K562 (cell line): ENCODE data around the gene ZCCHC14. TPM values are rescaled to one million over a fixed set of nuclear protein-coding genes. Genes with fewer than 3 reads are reported as not detected.
A peak's percentile ranks its signal among the peaks of the same experiment; 100 is the strongest.

Experiments
- ATAC-seq: fragments of 200-7000 bp; cut with Tn5 transposase; 3 replicates; pipeline ENCODE4 v1.9.1; 2020; ENCODE audit warnings: moderate library complexity
- BruUV-seq: library from RNA; stranded (reverse); fragments of 400-500 nt; replicated peaks from 2 replicates; lab custom pipeline; 2021; lab: Mats Ljungman, UMichigan
- CTCF ChIA-PET: fragments of 300-600 bp; formaldehyde crosslinking; extraction: SDS; loops from one replicate; lab custom pipeline; 2021; ENCODE audit warnings: low intra/inter-chr PET ratio; lab: Yijun Ruan, JAX
- POLR2A ChIA-PET: fragments of 300-600, 350-650 bp; sonication (Branson Sonifier 250); formaldehyde crosslinking; extraction: SDS; loops from one replicate; lab custom pipeline; 2021; ENCODE audit warnings: antibody characterized with exemption, inconsistent platforms; lab: Yijun Ruan, JAX
- DNase-seq, 4 experiments: peaks; one replicate each; pipeline versions ENCODE4 v3.0.0 to v3.0.0-alpha.2; 2011 to 2018; ENCODE audit warnings: low spot score in 3 of 4, mixed read lengths in 3 of 4; ENCODE audit errors: extremely low read depth in 1 of 4
- FAIRE-seq: peaks from 2 replicates; lab custom pipeline; 2011; peaks lifted over from hg19 to GRCh38; lab: Jason Lieb, UNC
- H2AFZ ChIP-seq: 2 replicates; pipeline ENCODE4 v1.6.0; 2011; ENCODE audit warnings: low read depth, low read length, control low read depth, inconsistent platforms
- H3K27ac ChIP-seq: fragments of 200-600 bp; 3 replicates; pipeline ENCODE4 v1.8.0; 2011; ENCODE audit warnings: low read depth, mild to moderate bottlenecking, control low read depth, inconsistent platforms, low read length, moderate library complexity, mixed read lengths; ENCODE audit errors: extremely low read depth
- H3K27me3 ChIP-seq, 2 experiments: fragments of 300-600 bp in 1 of 2; 2 replicates in 1 of 2; 3 replicates in 1 of 2; pipeline versions ENCODE4 v1.6.0 to v1.8.0; 2011; ENCODE audit warnings: inconsistent platforms in 2 of 2, low read length in 2 of 2, mild to moderate bottlenecking in 1 of 2, mixed read lengths in 1 of 2, moderate library complexity in 1 of 2; ENCODE audit not compliant: control insufficient read depth in 2 of 2, insufficient read depth in 2 of 2
- H3K36me3 ChIP-seq: fragments of 300-600 bp; 3 replicates; pipeline ENCODE4 v1.8.0; 2011; ENCODE audit warnings: mild to moderate bottlenecking, low read length, inconsistent platforms; ENCODE audit not compliant: control insufficient read depth, insufficient read depth
- H3K4me1 ChIP-seq, 2 experiments: fragments of 200-600 bp in 1 of 2; replicated peaks in 1 of 2; 2 replicates in 1 of 2; 3 replicates in 1 of 2; pipeline versions ENCODE4 v1.5.1 to v1.8.0; 2011; ENCODE audit warnings: inconsistent platforms in 2 of 2, low read length in 2 of 2, mild to moderate bottlenecking in 1 of 2, mixed read lengths in 1 of 2, moderate library complexity in 1 of 2; ENCODE audit not compliant: control insufficient read depth in 2 of 2, insufficient read depth in 2 of 2
- H3K4me2 ChIP-seq: 2 replicates; pipeline ENCODE4 v1.6.1; 2011; ENCODE audit warnings: low read length, control low read depth, inconsistent platforms, mixed read lengths; ENCODE audit not compliant: insufficient read depth
- H3K4me3 ChIP-seq: fragments of 200-600 bp; sonication (generic), shearing (Covaris generic); 2 replicates; pipeline ENCODE4 v1.5.1; 2016; ENCODE audit warnings: control low read depth, inconsistent platforms
- H3K79me2 ChIP-seq: fragments of 200-600 bp; 3 replicates; pipeline ENCODE4 v1.8.0; 2011; ENCODE audit warnings: low read length, inconsistent platforms; ENCODE audit not compliant: control insufficient read depth, insufficient read depth
- H3K9ac ChIP-seq, 2 experiments: 2 replicates each; pipeline versions ENCODE4 v1.6.0 to v1.6.1; 2011; ENCODE audit warnings: low read depth in 2 of 2, low read length in 2 of 2, control low read depth in 1 of 2, inconsistent platforms in 1 of 2, mild to moderate bottlenecking in 1 of 2, mixed read lengths in 1 of 2; ENCODE audit not compliant: insufficient read depth in 1 of 2
- H3K9me1 ChIP-seq: one replicate; pipeline ENCODE4 v1.6.0; 2011; ENCODE audit warnings: inconsistent platforms, mild to moderate bottlenecking, low read length, moderate library complexity; ENCODE audit not compliant: control insufficient read depth, insufficient read depth
- H3K9me3 ChIP-seq: replicated peaks from 2 replicates; pipeline ENCODE4 v1.5.1; 2011; ENCODE audit warnings: low read depth, low read length, inconsistent platforms; ENCODE audit not compliant: control insufficient read depth, insufficient read depth
- H4K20me1 ChIP-seq: replicated peaks from 2 replicates; pipeline ENCODE4 v1.6.1; 2011; ENCODE audit warnings: low read length, inconsistent platforms, mixed read lengths; ENCODE audit not compliant: control insufficient read depth, insufficient read depth
- ARNT ChIP-seq, 2 experiments: fragments of 450-650 bp; IDR thresholded peaks; 2 replicates each; pipeline ENCODE4 v1.6.1; 2016; ENCODE audit warnings: mild to moderate bottlenecking in 1 of 2
- ELF1 ChIP-seq: fragments of 200-800 bp; sonication (Bioruptor generic); IDR thresholded peaks from 2 replicates; pipeline ENCODE4 v1.6.1; 2016; ENCODE audit warnings: missing genetic modification characterization, missing compliant biosample characterization
- FIP1L1 ChIP-seq: fragments of 200-400 bp; formaldehyde crosslinking; IDR thresholded peaks from 2 replicates; pipeline ENCODE4 v1.6.1; 2018; ENCODE audit warnings: mild to moderate bottlenecking, low read depth, low read length; ENCODE audit not compliant: poor library complexity, severe bottlenecking
- GMEB1 ChIP-seq: fragments of 250-450 bp; sonication (Bioruptor Pico); IDR thresholded peaks from 2 replicates; pipeline ENCODE4 v1.4.0; 2020; ENCODE audit warnings: mild to moderate bottlenecking
- NCOR1 ChIP-seq: fragments of 450-650 bp; IDR thresholded peaks from 2 replicates; pipeline ENCODE4 v1.6.1; 2016; ENCODE audit warnings: mild to moderate bottlenecking, moderate library complexity
- PML ChIP-seq: IDR thresholded peaks from 2 replicates; pipeline ENCODE4 v1.6.1; 2012; ENCODE audit warnings: low read length, inconsistent platforms
- PTBP1 ChIP-seq: fragments of 200-400 bp; formaldehyde crosslinking; IDR thresholded peaks from 2 replicates; pipeline ENCODE4 v1.6.1; 2017; ENCODE audit warnings: low read depth, low read length
- SETDB1 ChIP-seq: IDR thresholded peaks from one replicate; pipeline ENCODE4 v1.6.1; 2012; ENCODE audit warnings: low read length, control low read depth, inconsistent platforms
- TBL1XR1 ChIP-seq, 2 experiments: IDR thresholded peaks; 2 replicates each; pipeline ENCODE4 v1.6.1; 2012; ENCODE audit warnings: improper control_type of control experiment in 2 of 2, low read length in 2 of 2, mild to moderate bottlenecking in 1 of 2
- UBTF ChIP-seq, 2 experiments: IDR thresholded peaks; 2 replicates each; pipeline ENCODE4 v1.6.1; 2012; ENCODE audit warnings: improper control_type of control experiment in 2 of 2, low read depth in 2 of 2, low read length in 2 of 2, borderline replicate concordance in 1 of 2
- ZNF146 ChIP-seq: IDR thresholded peaks from one replicate; pipeline ENCODE4 v1.6.1; 2018; ENCODE audit warnings: missing compliant biosample characterization; ENCODE audit not compliant: unreplicated experiment
- ZNF232 ChIP-seq: sonication (generic); formaldehyde crosslinking; IDR thresholded peaks from 2 replicates; pipeline ENCODE4 v1.8.0; 2022; ENCODE audit warnings: mild to moderate bottlenecking, missing genetic modification reagents
- WGBS: fragments of 100-300 bp; shearing (Covaris generic); methylation state at CpG from one replicate; pipeline ENCODE4 v1.1.6; 2016; ENCODE audit warnings: low coverage, mixed read lengths; ENCODE audit not compliant: insufficient coverage; ENCODE audit errors: missing lambda C conversion rate; 5-methylcytosine and 5-hydroxymethylcytosine counted together
- in situ Hi-C: fragments of 300-500 bp; cut with MboI; formaldehyde crosslinking; loops from 4 replicates; pipeline ENCODE4 v1.15.0; 2018; ENCODE audit warnings: inconsistent platforms, mixed read lengths
- intact Hi-C: fragments of 100-400 bp; cut with micrococcal nuclease; formaldehyde crosslinking; loops from 2 replicates; pipeline ENCODE4 v1.14.2; 2022
- polyA plus RNA-seq, 8 experiments: library from polyadenylated mRNA; depleted of rRNA in 4 of 8; stranded (reverse) in 5 of 8; unstranded in 3 of 8; fragments of >200 nt; fragmentation: Nextera tagmentation in 2 of 8; fragmentation: Illumina TruSeq in 1 of 8; extraction: Ambion mirVana in 2 of 8; extraction: Trizol in 1 of 8; gene quantifications; 2 replicates each; pipeline versions ENCODE4 v1.2.1 to v1.2.3, GENCODE V29; 2011 to 2014; ENCODE audit warnings: inconsistent platforms in 1 of 8, missing spikeins in 1 of 8
- total RNA-seq, 7 experiments: library from RNA; depleted of rRNA in 6 of 7; stranded (reverse); fragments of >200 nt in 6 of 7; fragmentation: Illumina TruSeq in 2 of 7; extraction: Trizol in 2 of 7; gene quantifications; 2 replicates each; pipeline versions ENCODE4 v1.2.1 to v1.2.3, GENCODE V29; 2011 to 2021; ENCODE audit warnings: low replicate concordance in 1 of 7

The ZCCHC14 gene
- total and polyA plus RNA-seq, 9 of the 15 experiments (the other 6 are each of a cell fraction or from before 2014, with no cell fraction given), result 1.5 to 12.4 (median 2.9) TPM

GRCh38 chr16:87465879-87466278 lies 26.9 kb downstream of the ZCCHC14 start:
- 82% methylated on average over 14 of the region's 15 CpGs for WGBS
- TF ChIP-seq ARNT (IDR thresholded peaks at IDR 0.05), result no peak
- no peak for TF ChIP-seq FIP1L1
- no peak for TF ChIP-seq ZNF146
- TF ChIP-seq SETDB1, result no peak
- intact Hi-C loops, result loop anchor here (2.0 kb wide), 1 partner anchor 25 kb away; no protein-coding TSS in a partner anchor
- ChIA-PET POLR2A (interaction anchor here (0.5 to 1.3 kb wide), 6 partner anchors 9 to 85 kb away, joined by 3 to 7 read pairs (median 3); no protein-coding TSS in a partner anchor), CTCF (no interaction called here)
- no peak for FAIRE-seq
- no peaks in the 10 kb centered on the region for H3K9me3 ChIP-seq
- peaks cover 31 to 32% of the 10 kb centered on the region in 2 experiments for H3K4me1 ChIP-seq
- H3K27me3 ChIP-seq, result no peaks in the 10 kb centered on the region
- H3K79me2 ChIP-seq, result peaks cover 8% of the 10 kb centered on the region; the same call in 1 of the 3 replicates
- no peak overlapping the region for H2AFZ ChIP-seq
- H4K20me1 ChIP-seq, result peaks cover 5% of the 10 kb centered on the region; the same call in 1 of the 2 replicates
- H3K27ac ChIP-seq, result no peak overlapping the region; the same call in 2 of the 3 replicates
- DNase-seq, result no peak
- no peak overlapping the region for H3K4me3 ChIP-seq
- in situ Hi-C loops, result no loop called here
- H3K4me2 ChIP-seq, result 0 out of 2 replicates have a peak overlapping the region, but pooled peaks have one; percentile 79
- H3K9ac ChIP-seq, result peak overlapping the region in 1 of 2 experiments; percentile 77; a peak in 2 of 4 replicates
- ATAC-seq, result no peak
- no peaks in the 10 kb centered on the region for H3K36me3 ChIP-seq
- BruUV-seq, result no TSS peak
- no peaks in the 10 kb centered on the region for H3K9me1 ChIP-seq

DNA sequence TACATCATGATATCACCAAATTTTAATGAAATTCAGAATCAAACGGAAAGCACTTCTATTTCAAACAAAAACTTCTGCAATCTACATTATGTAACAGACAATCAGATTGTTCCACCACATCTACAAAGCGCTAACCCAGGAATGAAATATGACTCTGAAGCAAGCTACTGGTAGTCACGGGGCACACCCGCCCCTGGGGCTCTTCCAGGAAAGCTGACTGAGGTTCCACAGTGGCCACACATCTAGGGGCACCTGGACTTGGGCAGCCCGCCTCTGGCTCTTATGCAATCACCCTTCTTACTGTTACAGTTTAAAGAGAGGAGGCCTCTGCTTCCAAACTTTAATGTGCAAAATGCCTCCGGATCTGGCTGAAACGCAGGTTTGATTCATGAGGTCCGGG lies 27.5 kb downstream of the ZCCHC14 start:
- Histone ChIP-seq H4K20me1 (peaks cover 7% of the 10 kb centered on the region; the same call in 1 of the 2 replicates), H3K36me3 (no peaks in the 10 kb centered on the region), H3K27me3 (no peaks in the 10 kb centered on the region), H3K79me2 (peaks cover 10% of the 10 kb centered on the region; the same call in 1 of the 3 replicates), H3K4me1 (peaks cover 32% of the 10 kb centered on the region in 2 experiments), H3K9me1 (no peaks in the 10 kb centered on the region), H3K9me3 (no peaks in the 10 kb centered on the region), H3K9ac (peak overlapping the region; percentile 47 to 69; a peak in 1 of 4 replicates), H3K4me2 (peak overlapping the region; percentile 79), H2AFZ (peak overlapping the region; percentile 82), H3K27ac (peak overlapping the region; percentile 54), H3K4me3 (no peak overlapping the region; the same call in 1 of the 2 replicates)
- WGBS, result 8% methylated on average over 8 of the region's 8 CpGs
- ChIA-PET POLR2A (interaction anchor here (0.6 to 1.3 kb wide), 5 partner anchors 9 to 113 kb away, joined by 3 to 7 read pairs (median 3); no protein-coding TSS in a partner anchor), CTCF (no interaction called here)
- BruUV-seq, result no TSS peak
- DNase-seq (peak; percentile 38 to 73 (median 55)), FAIRE-seq (peak; percentile 75), ATAC-seq (peak; percentile 70)
- intact Hi-C loops, result loop anchor here (2.0 kb wide), 1 partner anchor 25 kb away; no protein-coding TSS in a partner anchor
- in situ Hi-C loops, result no loop called here
- TF ChIP-seq TBL1XR1 (IDR thresholded peaks at IDR 0.05; ENCODE audit: low read length in 2 of 2) (no peak), ZNF232 (CRISPR knock-in tag) (no peak), PML (peak; percentile 47; the same call in 1 of the 2 replicates), ELF1 (tag) (no peak), UBTF (IDR thresholded peaks at IDR 0.05; ENCODE audit: borderline replicate concordance in 1 of 2, low read depth in 2 of 2, low read length in 2 of 2) (no peak), NCOR1 (no peak), GMEB1 (CRISPR knock-in tag) (no peak), PTBP1 (no peak)
